T-cell (primary cell): ENCODE results near the gene LRP2. TPM values are rescaled to one million over a fixed set of nuclear protein-coding genes. Genes with fewer than 3 reads are reported as not detected.
A peak's percentile ranks its signal among the peaks of the same experiment; 100 is the strongest.

Source experiments
- ATAC-seq, 4 experiments: fragments of 200-7000 bp in 3 of 4; fragments of 150-1000 bp in 1 of 4; cut with Tn5 transposase; replicated peaks in 1 of 4; 1 replicate in 3 of 4; 2 replicates in 1 of 4; pipeline ENCODE4 v1.10.0; 2021; ENCODE audit warnings: moderate library complexity in 3 of 4, mild to moderate bottlenecking in 2 of 4, moderate number of reproducible peaks in 1 of 4
- CTCF ChIA-PET, 2 donors: fragments of 300-600 bp; sonication (Branson Sonifier 250); formaldehyde crosslinking; loops; one replicate each; lab custom pipeline; 2022; ENCODE audit warnings: antibody characterized with exemption in 2 of 2; lab: Charles Lee
- POLR2A ChIA-PET, 2 donors: fragments of 300-600 bp; sonication (Branson Sonifier 250); formaldehyde crosslinking; loops; one replicate each; lab custom pipeline; 2022; ENCODE audit warnings: antibody characterized with exemption in 2 of 2; lab: Charles Lee
- DNase-seq, 35 experiments: peaks; one replicate each; pipeline versions ENCODE4 v3.0.0 to v3.0.0-alpha.2; 2013 to 2023
- H3K27ac ChIP-seq: one replicate; pipeline ENCODE4 v1.5.1; 2013; ENCODE audit warnings: low read length
- H3K27me3 ChIP-seq, 2 experiments: replicated peaks in 1 of 2; 1 replicate in 1 of 2; 2 replicates in 1 of 2; pipeline versions ENCODE4 v1.6.1 to v1.7.0; 2013; ENCODE audit warnings: low read length in 1 of 2, mixed read lengths in 1 of 2; ENCODE audit not compliant: control insufficient read depth in 2 of 2, insufficient read depth in 2 of 2; ENCODE audit errors: extremely low read depth in 1 of 2
- H3K36me3 ChIP-seq, 2 donors: 1 replicate in 1 of 2; 2 replicates in 1 of 2; pipeline versions ENCODE4 v1.6.1 to v1.7.0; 2013; ENCODE audit warnings: low read length in 1 of 2; ENCODE audit not compliant: control insufficient read depth in 2 of 2, insufficient read depth in 1 of 2; ENCODE audit errors: extremely low read depth in 1 of 2
- H3K4me1 ChIP-seq, 2 experiments: 1 replicate in 1 of 2; 2 replicates in 1 of 2; pipeline versions ENCODE4 v1.6.1 to v1.7.0; 2013; ENCODE audit warnings: low read length in 2 of 2, mixed read lengths in 1 of 2; ENCODE audit not compliant: insufficient read depth in 2 of 2, control insufficient read depth in 1 of 2; ENCODE audit errors: extremely low read depth in 1 of 2
- H3K4me3 ChIP-seq, 2 donors: 1 replicate in 1 of 2; 2 replicates in 1 of 2; pipeline versions ENCODE4 v1.5.1 to v1.7.0; 2013; ENCODE audit warnings: mild to moderate bottlenecking in 2 of 2, low read length in 1 of 2, moderate library complexity in 1 of 2; ENCODE audit not compliant: control insufficient read depth in 1 of 2; ENCODE audit errors: extremely low read depth in 1 of 2
- H3K9me3 ChIP-seq: 2 replicates; pipeline ENCODE4 v1.7.0; 2013
- H3K27ac Mint-ChIP-seq, 2 donors: one replicate each; pipeline ENCODE4 v1.8.0; 2020 to 2021; ENCODE audit warnings: mild to moderate bottlenecking in 2 of 2, mixed read lengths in 2 of 2
- H3K27me3 Mint-ChIP-seq, 2 donors: one replicate each; pipeline ENCODE4 v1.8.0; 2021 to 2022; ENCODE audit warnings: mixed read lengths in 2 of 2
- H3K36me3 Mint-ChIP-seq: one replicate; pipeline ENCODE4 v1.8.0; 2021; ENCODE audit warnings: mixed read lengths
- H3K4me1 Mint-ChIP-seq, 3 donors: one replicate each; pipeline ENCODE4 v1.8.0; 2020 to 2022; ENCODE audit warnings: mixed read lengths in 3 of 3, mild to moderate bottlenecking in 1 of 3
- H3K4me3 Mint-ChIP-seq, 3 donors: one replicate each; pipeline ENCODE4 v1.8.0; 2020 to 2022; ENCODE audit warnings: mild to moderate bottlenecking in 3 of 3, mixed read lengths in 3 of 3, moderate library complexity in 3 of 3
- H3K9me3 Mint-ChIP-seq, 3 donors: one replicate each; pipeline ENCODE4 v1.8.0; 2020 to 2022; ENCODE audit warnings: mixed read lengths in 3 of 3
- WGBS: methylation state at CpG from one replicate; pipeline ENCODE4 v1.1.5; 2013; ENCODE audit warnings: missing lambda C conversion rate; ENCODE audit not compliant: insufficient coverage; 5-methylcytosine and 5-hydroxymethylcytosine counted together
- total RNA-seq, 35 experiments: library from RNA in 6 of 35; stranded (reverse) in 6 of 35; fragments of 120-200 nt in 1 of 35; gene quantifications; one replicate each; pipeline versions ENCODE4 v1.2.1 to v1.2.4 and lab custom pipeline; 2013 to 2026

The LRP2 gene
- total RNA-seq, 5 donors from 2014 or later (not counting 1 experiment from before 2014, with no cell fraction given), result 0.03 TPM; not detected in 4

DNA sequence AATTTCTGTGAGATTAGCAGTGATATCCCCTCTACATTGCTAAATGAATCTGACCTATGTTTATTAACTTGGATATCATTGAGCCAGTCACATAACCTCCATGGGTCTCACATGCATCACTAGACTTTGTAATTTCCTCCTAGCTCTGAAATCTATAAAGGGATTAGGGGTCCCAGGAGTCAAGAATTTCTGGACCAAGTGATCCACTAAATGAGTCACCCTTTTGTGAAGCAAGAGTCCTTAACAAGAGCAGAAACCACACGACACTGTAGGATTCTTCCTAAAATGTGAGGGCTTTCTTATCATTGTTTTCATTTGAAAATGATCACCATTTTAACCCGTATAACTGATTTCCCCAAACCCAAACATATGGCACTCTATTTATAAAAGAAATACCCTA, 202.6 kb downstream of the LRP2 start:
- ChIA-PET CTCF (no interaction called here), POLR2A (no interaction called here)
- no CpG with 5 or more reads among the region's 2 CpGs for WGBS
- Histone ChIP-seq H3K27me3 (no peaks in the 10 kb centered on the region), H3K9me3 (no peaks in the 10 kb centered on the region), H3K36me3 (no peaks in the 10 kb centered on the region), H3K27ac (no peak overlapping the region), H3K4me1 (no peaks in the 10 kb centered on the region), H3K4me3 (no peak overlapping the region)
- ATAC-seq (no peak), DNase-seq (no peak)
- Mint-ChIP-seq H3K9me3 (peaks cover 0 to under 1% (median 0%) of the 10 kb centered on the region in 3 donors), H3K27ac (no peak overlapping the region), H3K36me3 (no peaks in the 10 kb centered on the region), H3K4me3 (no peak overlapping the region), H3K4me1 (no peaks in the 10 kb centered on the region), H3K27me3 (peaks cover 5 to 14% of the 10 kb centered on the region in 2 donors)

DNA sequence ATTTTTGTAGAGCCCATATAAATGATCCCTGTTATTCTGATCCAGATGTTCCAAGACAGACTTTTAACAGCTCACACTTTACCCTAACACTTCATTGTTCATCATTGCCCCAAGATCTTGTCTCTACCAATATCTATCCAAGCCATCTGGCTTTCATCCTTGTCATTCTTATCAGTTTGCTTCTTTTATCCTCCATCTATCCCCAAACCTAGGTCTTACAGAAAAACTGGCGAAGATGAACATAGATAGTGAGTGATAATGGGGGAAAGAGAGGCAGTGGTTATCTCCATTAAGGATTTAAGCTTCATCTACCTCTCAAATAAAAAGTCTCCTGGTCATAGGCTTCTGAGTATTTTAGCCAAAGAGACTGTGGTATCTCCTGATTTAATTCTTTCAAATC, 203.5 kb downstream of the LRP2 start:
- no peak for ATAC-seq
- no peaks in the 10 kb centered on the region for H3K27me3 ChIP-seq
- CTCF ChIA-PET, result no interaction called here
- H3K36me3 ChIP-seq, result no peaks in the 10 kb centered on the region
- no peak overlapping the region for H3K4me3 ChIP-seq
- POLR2A ChIA-PET, result interaction anchor here in 1 of 2 donors (0.5 kb wide), 1 partner anchor 188 kb away, joined by 5 read pairs; no protein-coding TSS in a partner anchor
- H3K9me3 ChIP-seq, result no peaks in the 10 kb centered on the region
- peaks cover 5 to 12% of the 10 kb centered on the region in 2 donors for H3K27me3 Mint-ChIP-seq
- H3K4me3 Mint-ChIP-seq, result no peak overlapping the region
- H3K27ac ChIP-seq, result no peak overlapping the region
- H3K9me3 Mint-ChIP-seq, result peaks cover 3 to 7% (median 3%) of the 10 kb centered on the region in 3 donors
- H3K27ac Mint-ChIP-seq, result no peak overlapping the region
- DNase-seq, result no peak
- peaks cover 3% of the 10 kb centered on the region for H3K36me3 Mint-ChIP-seq
- no CpG with 5 or more reads among the region's 1 CpG for WGBS
- no peaks in the 10 kb centered on the region for H3K4me1 Mint-ChIP-seq
- H3K4me1 ChIP-seq, result no peaks in the 10 kb centered on the region

DNA sequence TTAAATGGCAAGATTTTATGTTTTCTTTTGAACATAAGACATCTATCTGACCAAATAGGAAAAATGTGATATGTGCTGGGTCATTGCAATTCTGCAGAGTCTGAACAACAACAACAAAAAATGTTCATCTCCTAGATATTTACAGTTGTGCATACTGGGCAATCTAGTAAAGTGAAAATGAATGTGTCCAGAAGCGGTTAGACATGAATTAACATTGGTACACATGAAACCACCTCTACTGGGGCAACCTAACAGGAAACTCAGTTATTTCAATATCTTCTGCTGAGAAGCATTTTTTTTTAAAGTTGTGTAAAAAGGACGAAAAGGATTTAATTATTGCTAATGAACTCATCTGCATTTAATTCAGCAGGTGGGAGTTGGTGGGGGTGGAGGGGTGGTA, 216.1 kb downstream of the LRP2 start:
- DNase-seq, result no peak
- H3K4me3 Mint-ChIP-seq, result no peak overlapping the region
- Histone ChIP-seq H3K4me1 (no peaks in the 10 kb centered on the region), H3K27me3 (no peaks in the 10 kb centered on the region), H3K9me3 (no peaks in the 10 kb centered on the region), H3K27ac (no peak overlapping the region), H3K36me3 (no peaks in the 10 kb centered on the region), H3K4me3 (no peak overlapping the region)
- no CpG with 5 or more reads among the region's 2 CpGs for whole genome bisulfite sequencing
- no peaks in the 10 kb centered on the region for H3K27me3 Mint-ChIP-seq
- H3K4me1 Mint-ChIP-seq, result peaks cover 0 to 3% (median 0%) of the 10 kb centered on the region in 3 donors
- ChIA-PET CTCF (no interaction called here), POLR2A (no interaction called here)
- ATAC-seq, result no peak
- H3K9me3 Mint-ChIP-seq, result no peaks in the 10 kb centered on the region
- H3K27ac Mint-ChIP-seq, result no peak overlapping the region
- H3K36me3 Mint-ChIP-seq, result no peaks in the 10 kb centered on the region

DNA sequence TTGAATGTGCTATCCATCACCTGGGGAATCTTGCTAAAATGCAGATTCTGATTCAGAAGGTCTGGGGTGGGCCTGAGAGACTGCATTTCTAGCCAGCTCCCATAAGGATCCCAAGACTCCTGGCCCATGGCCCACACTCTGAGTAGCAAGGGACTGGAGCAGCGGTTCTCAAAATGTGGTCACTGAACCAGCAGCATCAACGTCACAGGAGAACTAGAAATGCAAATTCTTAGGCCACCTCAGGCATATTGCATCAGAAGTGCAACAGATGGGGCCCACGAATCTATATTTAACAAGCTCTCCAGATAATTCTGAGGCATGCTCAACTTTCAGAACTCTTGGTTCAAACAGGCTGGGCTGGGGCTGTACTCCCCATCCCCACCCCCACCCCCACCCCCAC, 218.3 kb downstream of the LRP2 start:
- Mint-ChIP-seq H3K36me3 (no peaks in the 10 kb centered on the region), H3K27ac (no peak overlapping the region), H3K9me3 (no peaks in the 10 kb centered on the region), H3K27me3 (no peaks in the 10 kb centered on the region), H3K4me3 (no peak overlapping the region), H3K4me1 (peaks cover 0 to 3% (median 0%) of the 10 kb centered on the region in 3 donors)
- Histone ChIP-seq H3K4me3 (no peak overlapping the region), H3K9me3 (no peaks in the 10 kb centered on the region), H3K36me3 (no peaks in the 10 kb centered on the region), H3K27ac (no peak overlapping the region), H3K4me1 (no peaks in the 10 kb centered on the region), H3K27me3 (no peaks in the 10 kb centered on the region)
- no peak for DNase-seq
- WGBS, result 81% methylated on average over 2 of the region's 3 CpGs
- POLR2A ChIA-PET, result interaction anchor here in 1 of 2 donors (0.7 kb wide), 1 partner anchor 35 kb away, joined by 3 read pairs; no protein-coding TSS in a partner anchor
- no peak for ATAC-seq
- CTCF ChIA-PET, result interaction anchor here (0.6 to 8.0 kb wide), 10 partner anchors 10 to 181 kb away, joined by 3 to 110 read pairs (median 4); no protein-coding TSS in a partner anchor

DNA sequence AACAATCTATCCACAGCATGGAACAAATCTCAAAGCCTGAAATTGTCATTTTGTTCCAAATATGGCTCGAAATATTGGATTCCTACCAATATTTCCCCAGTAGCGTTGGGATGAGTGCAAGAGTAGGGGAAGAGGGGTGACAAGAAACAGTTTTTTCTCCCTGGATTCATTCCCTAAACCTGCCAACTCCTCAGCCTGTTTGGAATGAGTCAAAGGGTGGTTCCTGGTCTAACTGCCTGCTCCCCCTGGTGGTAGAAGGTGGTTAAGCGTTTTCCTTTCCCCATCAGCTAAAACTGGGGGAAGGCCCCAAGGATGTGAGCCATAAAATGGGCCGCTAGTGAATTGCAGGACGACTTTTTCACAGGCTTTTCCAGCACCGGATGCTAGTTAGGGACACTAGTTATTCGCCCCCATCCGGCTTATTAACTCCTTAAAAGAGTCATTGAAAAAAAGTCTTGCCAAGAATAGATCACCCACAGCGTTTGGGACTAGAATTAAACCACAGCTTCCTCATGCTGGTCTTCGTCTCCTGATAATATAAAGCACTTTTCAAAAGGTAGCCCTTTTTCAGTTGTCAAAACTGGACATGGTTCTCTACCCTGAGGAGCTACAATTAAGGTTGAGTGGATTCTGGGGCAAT, 220.5 kb downstream of the LRP2 start:
- Mint-ChIP-seq H3K9me3 (no peaks in the 10 kb centered on the region), H3K36me3 (no peaks in the 10 kb centered on the region), H3K4me1 (peaks cover 0 to 3% (median 0%) of the 10 kb centered on the region in 3 donors), H3K27ac (no peak overlapping the region), H3K4me3 (no peak overlapping the region), H3K27me3 (no peaks in the 10 kb centered on the region)
- peak in 34 of 35 experiments; percentile 3 to 77 (median 44) for DNase-seq
- peak; percentile 47 to 58 (median 48) for ATAC-seq
- Histone ChIP-seq H3K27ac (no peak overlapping the region), H3K27me3 (no peaks in the 10 kb centered on the region), H3K36me3 (no peaks in the 10 kb centered on the region), H3K9me3 (no peaks in the 10 kb centered on the region), H3K4me3 (no peak overlapping the region), H3K4me1 (no peaks in the 10 kb centered on the region)
- 3% methylated on average over 5 of the region's 10 CpGs for WGBS
- POLR2A ChIA-PET, result no interaction called here
- CTCF ChIA-PET, result interaction anchor here (0.5 to 8.0 kb wide), 13 partner anchors 10 to 236 kb away, joined by 3 to 110 read pairs (median 4); no protein-coding TSS in a partner anchor

DNA sequence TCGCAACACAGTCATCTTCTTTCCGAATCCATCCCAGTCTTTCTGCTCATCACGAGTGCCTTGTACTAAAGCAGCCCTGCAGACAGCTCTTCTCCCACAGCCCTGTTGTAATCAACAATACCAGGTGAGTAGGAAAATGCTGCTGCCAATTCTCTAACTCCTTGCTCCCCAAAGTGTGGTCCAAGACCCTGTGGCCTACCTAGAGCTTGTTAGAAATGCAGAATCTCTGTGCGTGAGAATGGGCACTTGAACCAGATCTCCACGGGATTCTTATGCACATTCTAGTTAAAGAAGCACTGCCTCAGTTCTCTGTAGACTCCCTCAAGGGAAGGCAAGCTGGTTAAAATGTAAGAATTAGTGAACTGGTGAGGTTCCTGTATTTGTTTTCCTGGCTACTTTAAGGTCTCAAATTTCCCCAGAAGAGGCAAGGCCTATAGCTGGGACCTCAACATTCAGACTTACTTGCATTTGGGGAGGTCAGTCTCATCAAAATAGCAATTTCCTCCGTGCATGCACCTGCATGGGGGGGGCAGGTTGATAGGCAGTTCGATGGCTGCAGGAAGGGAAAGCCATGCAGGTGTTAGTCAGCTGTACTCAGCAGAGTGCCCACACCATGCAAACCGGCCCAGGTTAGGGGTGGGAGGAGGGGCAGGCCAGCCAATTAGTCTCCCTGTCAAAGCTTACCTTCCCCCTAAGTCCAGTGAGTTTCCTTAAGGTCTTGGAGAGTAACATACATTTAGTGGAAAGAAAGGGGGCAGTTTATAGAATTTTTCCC, 222.2 kb downstream of the LRP2 start:
- Histone ChIP-seq H3K36me3 (no peaks in the 10 kb centered on the region), H3K4me3 (no peak overlapping the region), H3K9me3 (no peaks in the 10 kb centered on the region), H3K27me3 (no peaks in the 10 kb centered on the region), H3K27ac (no peak overlapping the region), H3K4me1 (no peaks in the 10 kb centered on the region)
- H3K27ac Mint-ChIP-seq, result no peak overlapping the region
- ATAC-seq, result no peak
- CTCF ChIA-PET, result interaction anchor here (0.5 to 8.0 kb wide), 14 partner anchors 8 to 1197 kb away, joined by 3 to 110 read pairs (median 4); no protein-coding TSS in a partner anchor
- no peak for DNase-seq
- POLR2A ChIA-PET, result no interaction called here
- no peaks in the 10 kb centered on the region for H3K9me3 Mint-ChIP-seq
- no peaks in the 10 kb centered on the region for H3K36me3 Mint-ChIP-seq
- H3K4me1 Mint-ChIP-seq, result peaks cover 0 to 3% (median 0%) of the 10 kb centered on the region in 3 donors
- 74% methylated on average over 6 of the region's 8 CpGs for WGBS
- H3K27me3 Mint-ChIP-seq, result no peaks in the 10 kb centered on the region
- no peak overlapping the region for H3K4me3 Mint-ChIP-seq
